ENCODE results near the gene TMEM150C.

GRCh38 chr4:82436130-82436529 lies 125.7 kb downstream of the TMEM150C start:
- TF ChIP-seq, protein P1, sequence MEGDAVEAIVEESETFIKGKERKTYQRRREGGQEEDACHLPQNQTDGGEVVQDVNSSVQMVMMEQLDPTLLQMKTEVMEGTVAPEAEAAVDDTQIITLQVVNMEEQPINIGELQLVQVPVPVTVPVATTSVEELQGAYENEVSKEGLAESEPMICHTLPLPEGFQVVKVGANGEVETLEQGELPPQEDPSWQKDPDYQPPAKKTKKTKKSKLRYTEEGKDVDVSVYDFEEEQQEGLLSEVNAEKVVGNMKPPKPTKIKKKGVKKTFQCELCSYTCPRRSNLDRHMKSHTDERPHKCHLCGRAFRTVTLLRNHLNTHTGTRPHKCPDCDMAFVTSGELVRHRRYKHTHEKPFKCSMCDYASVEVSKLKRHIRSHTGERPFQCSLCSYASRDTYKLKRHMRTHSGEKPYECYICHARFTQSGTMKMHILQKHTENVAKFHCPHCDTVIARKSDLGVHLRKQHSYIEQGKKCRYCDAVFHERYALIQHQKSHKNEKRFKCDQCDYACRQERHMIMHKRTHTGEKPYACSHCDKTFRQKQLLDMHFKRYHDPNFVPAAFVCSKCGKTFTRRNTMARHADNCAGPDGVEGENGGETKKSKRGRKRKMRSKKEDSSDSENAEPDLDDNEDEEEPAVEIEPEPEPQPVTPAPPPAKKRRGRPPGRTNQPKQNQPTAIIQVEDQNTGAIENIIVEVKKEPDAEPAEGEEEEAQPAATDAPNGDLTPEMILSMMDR (IDR thresholded peaks at IDR 0.05) = no peak
- no peak for TF ChIP-seq POLR2A (IDR thresholded peaks at IDR 0.05)

All from Peyer's patch (tissue), 4 donors.